GM12801 (cell line): Measurements from ENCODE around the gene CEACAM7.

ENCODE experiments used
- TF ChIP-seq, protein P1 (sequence below): IDR thresholded peaks from one replicate; pipeline ENCODE4 v1.5.1; 2011; ENCODE audit warnings: control low read depth; ENCODE audit not compliant: insufficient read length; ENCODE audit errors: extremely low read depth

Gene CEACAM7

DNA sequence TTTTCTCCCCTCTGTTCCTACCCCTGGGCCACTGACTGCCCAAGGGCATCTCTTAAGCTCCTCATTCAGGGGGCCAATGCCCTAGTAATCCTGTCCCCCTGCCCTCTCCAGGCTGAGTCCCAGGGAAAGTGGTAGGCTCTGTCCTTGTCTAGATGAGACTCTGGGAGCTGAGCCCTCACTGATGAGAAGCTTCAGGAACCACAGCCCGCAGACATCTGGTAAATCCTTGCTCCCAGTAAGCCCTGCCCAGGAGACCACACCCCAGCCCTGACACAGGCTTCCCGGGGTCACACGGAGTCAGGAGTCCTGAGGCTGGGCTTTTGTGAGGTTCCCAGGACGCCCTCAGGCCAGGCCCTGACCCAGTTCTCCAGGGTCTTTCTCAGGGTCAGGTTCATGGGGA lies 63.1 kb downstream of the CEACAM7 start:
- TF ChIP-seq, protein P1, sequence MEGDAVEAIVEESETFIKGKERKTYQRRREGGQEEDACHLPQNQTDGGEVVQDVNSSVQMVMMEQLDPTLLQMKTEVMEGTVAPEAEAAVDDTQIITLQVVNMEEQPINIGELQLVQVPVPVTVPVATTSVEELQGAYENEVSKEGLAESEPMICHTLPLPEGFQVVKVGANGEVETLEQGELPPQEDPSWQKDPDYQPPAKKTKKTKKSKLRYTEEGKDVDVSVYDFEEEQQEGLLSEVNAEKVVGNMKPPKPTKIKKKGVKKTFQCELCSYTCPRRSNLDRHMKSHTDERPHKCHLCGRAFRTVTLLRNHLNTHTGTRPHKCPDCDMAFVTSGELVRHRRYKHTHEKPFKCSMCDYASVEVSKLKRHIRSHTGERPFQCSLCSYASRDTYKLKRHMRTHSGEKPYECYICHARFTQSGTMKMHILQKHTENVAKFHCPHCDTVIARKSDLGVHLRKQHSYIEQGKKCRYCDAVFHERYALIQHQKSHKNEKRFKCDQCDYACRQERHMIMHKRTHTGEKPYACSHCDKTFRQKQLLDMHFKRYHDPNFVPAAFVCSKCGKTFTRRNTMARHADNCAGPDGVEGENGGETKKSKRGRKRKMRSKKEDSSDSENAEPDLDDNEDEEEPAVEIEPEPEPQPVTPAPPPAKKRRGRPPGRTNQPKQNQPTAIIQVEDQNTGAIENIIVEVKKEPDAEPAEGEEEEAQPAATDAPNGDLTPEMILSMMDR: no peak

DNA sequence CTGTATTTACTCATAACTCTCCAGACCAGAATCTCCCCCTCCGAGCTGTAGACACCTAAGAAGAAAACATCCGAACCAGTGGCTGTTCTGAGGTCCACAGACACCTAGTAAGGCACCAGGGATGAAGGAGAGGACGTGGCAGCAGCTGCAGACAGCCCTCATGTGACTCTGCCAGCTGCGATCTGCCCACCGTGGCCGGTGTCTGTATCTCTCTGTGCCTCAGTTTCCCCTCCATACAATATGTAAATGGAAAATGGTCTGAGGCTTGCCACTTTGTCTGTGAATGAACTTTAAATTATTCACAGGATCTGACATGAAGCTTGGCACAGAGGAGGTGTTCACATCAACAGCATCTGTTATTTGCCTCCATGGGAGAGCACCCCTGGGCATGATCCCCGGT lies 63.6 kb downstream of the CEACAM7 start:
- TF ChIP-seq, protein P1: no peak

DNA sequence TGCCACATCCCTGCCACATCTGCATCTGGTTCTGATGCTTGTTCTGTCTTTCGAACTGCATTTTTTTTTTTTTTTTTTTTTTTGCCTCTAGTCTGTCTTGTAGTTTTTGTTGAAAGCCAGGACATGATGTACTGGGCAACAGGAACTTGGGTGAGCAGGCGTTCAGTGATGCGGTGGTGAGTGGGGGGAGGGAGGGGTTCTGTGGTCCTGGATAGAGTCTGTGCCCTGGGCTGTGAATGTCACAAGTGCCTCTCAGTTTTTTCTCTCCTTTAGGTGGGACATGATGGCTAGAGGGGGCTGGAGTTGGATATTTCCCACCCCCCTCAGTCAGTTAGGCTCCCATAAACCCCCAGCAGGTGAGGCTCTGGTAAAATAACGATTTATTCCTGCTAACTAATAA lies 64.7 kb downstream of the CEACAM7 start:
- TF ChIP-seq, protein P1: no peak
